Measurements from ENCODE around the gene ERGIC1.
"Not testable (repeated sequence)": the region's sequence is repeated elsewhere in the genome, so short reads cannot be mapped to it uniquely, and the experiment has no call there.

Gene ERGIC1

DNA sequence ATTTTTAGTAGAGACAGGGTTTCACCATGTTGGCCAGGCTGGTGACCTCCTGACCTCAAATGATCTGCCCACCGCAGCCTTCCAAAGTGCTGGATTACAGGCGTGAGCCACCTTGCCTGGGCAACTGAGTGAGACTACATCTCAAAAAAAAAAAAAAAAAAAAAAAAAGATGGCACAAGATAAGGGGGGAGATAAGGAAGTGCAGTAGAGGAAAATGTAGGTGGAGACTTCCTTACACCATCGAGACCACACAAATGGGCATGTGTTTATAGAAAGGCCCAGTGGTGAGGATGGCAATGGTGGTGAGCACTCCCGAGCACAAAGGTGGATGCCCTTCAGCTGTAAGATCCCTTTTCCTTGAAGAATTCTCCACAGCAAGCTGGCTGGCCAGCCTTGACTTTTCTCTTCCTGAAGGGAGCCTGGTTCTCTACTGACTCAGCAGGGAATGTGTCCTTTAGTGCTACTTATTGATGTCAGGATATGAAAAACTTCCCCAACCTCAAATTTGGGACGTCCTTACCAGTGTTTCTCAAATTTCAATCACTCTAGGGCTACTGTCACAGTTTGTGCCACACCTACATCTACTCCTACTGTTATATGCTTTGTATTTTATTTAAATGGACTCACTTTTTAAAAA lies 28.2 kb downstream of the ERGIC1 start:
- DNase-seq (ENCODE audit: low read depth in 2 of 2, low spot score in 1 of 2), result no peak

DNA sequence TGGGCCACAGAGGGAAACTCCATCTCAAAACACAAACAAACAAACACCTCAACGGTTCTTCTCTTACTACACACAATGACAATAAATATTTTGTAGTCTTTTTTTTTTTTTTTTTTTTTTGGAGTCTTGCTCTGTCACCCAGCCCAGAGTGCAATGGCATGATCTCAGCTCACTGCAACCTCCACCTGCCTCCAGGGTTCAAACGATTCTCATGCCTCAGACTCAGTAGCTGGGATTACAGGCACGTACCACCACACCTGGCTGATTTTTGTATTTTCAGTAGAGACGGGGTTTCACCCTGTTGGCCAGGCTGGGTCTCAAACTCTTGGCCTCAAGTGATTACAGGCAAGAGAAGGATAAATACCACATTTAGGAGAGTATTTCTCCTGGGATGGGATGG lies 30.1 kb downstream of the ERGIC1 start:
- not testable (repeated sequence) for DNase-seq (ENCODE audit: low read depth in 2 of 2, low spot score in 1 of 2)

DNA sequence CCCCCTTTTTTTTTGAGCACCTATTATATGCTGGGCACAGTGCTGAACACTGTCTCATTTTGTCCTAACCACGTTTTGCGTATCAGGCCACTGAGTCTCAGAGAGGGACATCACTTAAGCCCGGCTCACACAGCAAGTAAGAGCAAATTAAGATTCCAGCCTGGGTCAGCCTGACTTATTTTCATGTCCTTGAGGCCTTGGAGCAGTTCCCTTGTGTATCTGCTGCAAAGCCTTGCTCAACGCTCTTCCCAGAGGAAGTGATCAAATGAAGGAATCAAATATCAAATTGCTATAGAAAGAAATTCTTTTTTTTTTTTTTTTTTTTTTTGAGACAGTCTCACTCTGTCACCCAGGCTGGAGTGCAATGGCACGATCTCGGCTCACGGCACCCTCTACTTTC lies 30.7 kb downstream of the ERGIC1 start:
- DNase-seq (ENCODE audit: low read depth in 2 of 2, low spot score in 1 of 2), result no peak

DNA sequence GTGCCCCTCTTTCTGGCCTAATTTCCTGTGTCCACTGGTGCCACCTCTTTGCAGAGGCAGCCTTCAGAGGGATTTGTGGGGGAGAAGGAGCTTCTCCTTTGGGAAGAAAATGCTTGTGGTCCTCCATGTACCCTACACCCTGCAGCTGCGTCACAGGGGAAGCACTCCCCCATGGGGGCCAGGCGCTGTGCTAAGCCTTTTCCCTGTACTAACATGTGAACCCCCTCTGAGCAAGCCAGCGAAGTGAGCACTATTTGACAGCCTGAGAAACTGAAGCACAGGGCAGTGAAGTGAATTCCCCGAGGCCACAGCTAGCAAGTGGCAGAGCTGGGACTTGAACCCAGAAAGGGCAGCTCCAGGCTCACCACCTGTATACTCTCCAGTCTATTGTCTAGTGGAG lies 32.3 kb downstream of the ERGIC1 start:
- no peak for DNase-seq (ENCODE audit: low read depth in 2 of 2, low spot score in 1 of 2)

DNA sequence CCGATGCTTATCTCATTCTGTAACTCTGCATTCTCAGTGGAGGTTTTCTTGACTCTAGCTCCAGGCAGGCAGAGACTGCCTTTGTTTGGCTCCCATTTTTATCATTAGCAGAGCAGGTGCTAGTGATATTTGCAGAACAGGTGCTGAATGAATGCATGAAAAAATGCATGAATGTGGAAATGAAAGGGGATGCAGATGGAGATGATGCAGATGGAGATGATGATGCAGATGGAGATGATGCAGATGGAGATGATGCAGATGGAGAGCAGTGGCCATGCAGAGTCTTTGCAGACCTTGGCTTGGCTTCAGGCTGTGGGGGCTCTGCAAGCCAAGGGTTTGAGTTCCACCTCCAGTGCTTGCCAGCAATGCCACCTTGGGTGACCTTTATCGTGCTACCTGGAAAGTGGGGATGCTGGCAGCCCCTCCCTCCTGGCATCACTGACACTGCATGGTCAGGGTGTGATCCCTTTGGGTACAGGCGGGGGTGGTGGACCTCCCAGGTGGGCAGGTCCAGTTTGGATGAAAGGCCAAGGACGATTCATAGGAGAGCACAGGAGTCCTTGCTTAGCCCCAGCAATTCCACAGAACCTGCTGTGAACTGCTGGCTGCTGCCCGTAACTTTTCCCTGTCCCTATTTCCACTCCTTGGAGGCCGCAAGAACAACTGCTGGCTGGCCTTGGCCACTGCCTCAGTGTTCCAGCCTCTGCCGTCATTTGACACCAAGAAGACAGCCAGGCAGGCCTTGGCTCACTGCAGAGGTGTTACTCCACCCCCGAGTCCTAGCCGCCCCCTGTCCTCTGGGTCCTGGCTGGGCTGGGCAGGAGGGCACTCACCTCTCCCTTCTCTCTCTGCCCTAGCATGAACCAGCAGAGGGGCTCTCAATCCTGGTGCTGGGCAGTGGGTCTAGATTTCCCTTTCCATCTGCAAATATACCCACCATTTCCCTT lies 33.0 kb downstream of the ERGIC1 start:
- no peak for DNase-seq (ENCODE audit: low read depth in 2 of 2, low spot score in 1 of 2)

DNA sequence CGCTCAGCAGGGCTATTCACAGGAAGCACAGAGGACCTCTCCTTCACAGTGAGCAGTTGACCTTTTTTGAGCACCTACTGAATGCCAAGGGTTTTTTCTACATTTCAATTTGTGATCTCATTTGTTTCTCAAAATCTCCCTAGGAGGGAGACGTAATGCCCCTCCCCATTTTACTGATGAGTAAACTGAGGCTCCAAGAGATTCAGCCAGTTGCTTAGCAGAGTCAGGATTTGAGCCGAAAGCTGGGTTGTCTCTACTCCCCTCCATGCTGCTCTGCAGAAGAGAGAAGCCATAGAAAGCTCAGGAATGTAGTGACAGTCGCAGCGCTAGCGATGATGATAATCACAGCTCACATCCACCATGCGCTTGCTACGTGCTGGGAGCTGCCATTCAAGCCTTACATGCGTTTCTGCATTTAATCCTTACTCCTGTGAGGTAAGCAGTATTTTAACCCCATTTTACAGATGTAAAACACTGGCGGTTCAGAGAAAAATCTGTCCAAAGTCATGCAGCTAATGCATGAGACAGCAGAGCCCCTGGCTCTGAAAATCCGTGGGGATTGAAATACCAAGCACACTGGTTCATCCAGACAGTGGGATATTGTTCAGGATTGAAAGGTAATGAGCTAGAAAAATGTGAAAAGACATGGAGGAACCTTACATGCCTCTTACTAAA lies 33.8 kb downstream of the ERGIC1 start:
- no peak for DNase-seq (ENCODE audit: low read depth in 2 of 2, low spot score in 1 of 2)

- no peak for DNase-seq (ENCODE audit: low read depth in 2 of 2, low spot score in 1 of 2)
Measured at GRCh38 chr5:172868436-172868923, 34.4 kb downstream of the ERGIC1 start.

DNA sequence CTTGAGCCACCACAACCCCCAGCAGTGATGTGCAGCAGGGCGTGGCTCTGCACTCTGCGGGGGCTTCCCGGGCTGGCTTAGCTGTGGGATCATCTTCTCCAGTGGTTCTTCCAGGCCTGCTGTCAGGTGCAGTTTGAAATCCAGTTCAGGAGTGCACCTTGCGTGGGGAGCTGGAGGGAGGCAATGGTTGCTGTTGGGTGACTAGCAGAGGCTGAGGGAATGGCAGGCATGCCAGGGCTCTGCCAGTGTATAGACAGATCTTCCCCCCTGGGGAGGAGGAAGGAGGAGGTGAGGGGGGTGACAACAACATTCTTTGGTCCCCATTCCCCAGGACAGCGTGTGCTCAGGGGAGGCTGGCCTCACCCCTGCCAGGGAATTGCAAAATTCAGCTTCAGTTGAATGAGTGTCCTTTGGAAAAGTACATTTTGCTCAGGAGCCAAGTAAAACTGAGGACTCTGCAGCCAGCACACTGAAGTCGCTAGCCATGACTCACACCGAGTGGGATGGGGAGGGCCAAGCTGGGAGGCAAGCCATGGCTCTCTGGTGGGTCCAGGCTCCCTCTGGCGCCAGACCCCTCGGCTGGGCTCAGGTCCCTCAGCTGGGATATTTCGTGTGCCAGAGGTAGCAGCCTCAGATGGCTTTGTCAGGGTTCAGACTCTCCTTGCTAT lies 35.0 kb downstream of the ERGIC1 start:
- no peak for DNase-seq (ENCODE audit: low read depth in 2 of 2, low spot score in 1 of 2)

DNA sequence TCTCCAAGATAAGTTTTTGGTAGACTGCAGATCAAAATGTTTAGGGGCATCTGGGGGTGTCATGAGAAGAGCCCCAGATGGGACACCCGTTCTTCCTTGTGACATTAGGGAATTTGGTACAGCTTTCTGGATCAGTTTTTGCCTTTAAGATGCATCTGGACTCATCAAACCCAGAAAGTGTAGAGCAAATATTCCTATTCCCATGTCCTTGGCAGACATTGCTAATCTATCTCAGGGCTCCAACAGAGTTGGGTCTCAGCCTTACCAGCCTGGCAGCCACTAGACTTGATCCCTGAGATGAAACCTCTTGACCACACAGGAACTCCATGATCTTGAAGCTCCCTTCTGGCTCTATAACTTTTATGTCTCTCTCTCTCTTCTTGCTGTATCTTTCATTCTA lies 35.6 kb downstream of the ERGIC1 start:
- DNase-seq (ENCODE audit: low read depth in 2 of 2, low spot score in 1 of 2), result no peak

GRCh38 chr5:172870291-172870714 lies 36.3 kb downstream of the ERGIC1 start:
- no peak for DNase-seq (ENCODE audit: low read depth in 2 of 2, low spot score in 1 of 2)

- no peak for DNase-seq (ENCODE audit: low read depth in 2 of 2, low spot score in 1 of 2)
Measured at GRCh38 chr5:172870715-172871461, 36.8 kb downstream of the ERGIC1 start.

DNA sequence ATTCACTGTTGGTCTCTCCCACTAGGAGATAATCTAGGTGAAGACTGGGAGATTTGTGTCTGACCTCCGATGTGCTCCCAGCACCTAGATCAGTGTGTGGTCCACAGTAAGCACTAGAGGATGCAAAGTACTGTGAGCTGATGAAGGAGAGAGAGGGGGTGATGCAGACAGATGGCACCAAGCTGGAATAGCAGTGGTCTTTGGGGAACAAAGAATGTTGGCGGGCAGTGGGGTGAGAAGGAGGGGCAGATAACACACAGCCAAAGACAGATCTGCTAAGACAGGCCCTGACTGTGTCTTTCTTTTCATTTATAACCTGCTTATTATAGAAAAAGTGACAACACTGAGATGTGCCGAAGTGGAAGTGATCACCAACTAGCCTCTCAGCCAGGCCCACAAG lies 37.5 kb downstream of the ERGIC1 start:
- DNase-seq (ENCODE audit: low read depth in 2 of 2, low spot score in 1 of 2), result no peak

- DNase-seq (ENCODE audit: low read depth in 2 of 2, low spot score in 1 of 2), result no peak
Measured at GRCh38 chr5:172871982-172872381, 37.9 kb downstream of the ERGIC1 start.

DNA sequence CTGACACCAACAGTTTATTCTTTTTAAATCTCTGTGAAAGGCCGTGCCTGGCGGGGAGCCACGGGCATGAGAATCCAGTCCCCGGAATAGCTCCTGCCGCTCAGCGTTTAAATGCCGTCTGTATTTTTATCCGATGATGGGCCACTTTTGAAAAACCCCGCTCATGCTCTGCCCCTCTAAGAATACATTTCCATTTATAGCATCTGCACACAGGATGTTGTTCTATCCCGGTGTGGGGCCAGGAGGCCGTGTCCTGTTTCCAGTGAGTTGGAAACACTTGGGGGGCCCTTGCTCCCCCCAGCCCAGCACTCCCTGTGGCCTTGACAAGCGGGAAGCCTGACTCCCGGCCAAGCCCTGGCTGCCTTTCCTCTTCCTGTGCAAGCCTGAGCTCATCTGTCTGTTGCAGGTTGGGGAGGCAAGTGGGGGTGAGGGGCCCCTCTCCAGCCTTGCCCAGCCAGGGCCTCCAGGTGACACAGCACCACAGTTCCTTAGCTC lies 39.0 kb downstream of the ERGIC1 start:
- no peak for DNase-seq (ENCODE audit: low read depth in 2 of 2, low spot score in 1 of 2)

DNA sequence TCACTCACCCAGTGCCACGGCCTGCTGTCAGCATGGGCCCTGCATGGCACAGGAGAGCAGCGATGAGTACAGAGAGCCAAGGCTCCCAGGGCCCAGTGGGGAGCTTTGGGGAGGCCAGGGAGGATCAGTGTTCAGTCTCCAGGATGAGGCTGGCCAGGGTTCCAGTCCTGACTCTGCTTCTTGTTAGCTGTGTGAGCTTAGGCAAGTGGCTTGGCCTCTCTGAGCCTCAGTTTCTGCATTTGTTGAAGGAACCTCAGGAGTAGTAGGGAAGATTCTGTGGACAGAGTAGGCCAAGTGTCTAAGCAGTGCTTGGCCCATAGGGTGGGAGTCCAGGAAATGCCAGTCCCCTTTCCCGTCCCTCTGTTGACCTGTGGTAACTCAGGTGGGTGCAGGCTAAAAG lies 39.5 kb downstream of the ERGIC1 start:
- DNase-seq (ENCODE audit: low read depth in 2 of 2, low spot score in 1 of 2), result no peak

DNA sequence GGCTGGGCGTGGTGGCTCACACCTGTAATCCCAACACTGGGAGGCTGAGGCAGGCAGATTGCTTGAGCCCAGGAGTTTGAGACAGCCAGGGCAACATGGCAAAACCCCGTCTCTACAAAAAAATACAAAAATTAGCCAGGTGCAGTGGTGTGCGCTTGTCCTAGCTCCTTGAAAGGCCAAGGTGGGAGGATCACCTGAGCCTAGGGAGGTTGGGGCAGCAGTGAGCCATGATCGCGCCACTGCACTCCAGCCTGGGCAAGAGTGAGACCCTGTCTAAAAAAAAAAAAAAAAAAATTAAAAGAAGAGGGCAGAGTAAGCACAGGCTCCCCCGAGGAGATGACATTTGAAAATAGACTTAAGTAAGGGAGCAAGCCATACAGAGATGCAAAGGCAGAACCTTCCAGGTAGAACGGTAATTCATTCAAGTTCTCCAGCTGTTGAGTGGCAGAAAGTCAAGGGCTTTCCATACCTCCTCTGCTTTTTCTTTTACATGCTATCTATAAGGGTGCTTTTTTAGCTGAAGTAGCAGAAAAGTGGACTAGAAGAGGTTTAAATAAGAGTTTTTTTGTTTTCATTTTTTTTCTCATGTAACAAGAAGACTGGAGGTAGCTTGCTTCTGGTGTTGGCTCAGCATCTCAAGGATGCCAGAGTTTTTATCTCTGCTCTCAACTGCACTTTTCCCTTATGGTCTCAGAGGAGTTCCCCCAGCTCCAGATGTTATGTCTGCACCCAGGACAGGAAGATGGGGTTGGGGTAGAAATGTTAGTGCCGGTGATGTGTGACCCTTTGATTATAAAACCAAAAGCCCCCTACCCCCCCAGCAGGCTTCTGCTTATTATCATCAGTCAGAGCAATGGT lies 40.8 kb downstream of the ERGIC1 start:
- DNase-seq (ENCODE audit: low read depth in 2 of 2, low spot score in 1 of 2), result no peak

GRCh38 chr5:172875505-172876279 lies 41.6 kb downstream of the ERGIC1 start:
- no peak for DNase-seq (ENCODE audit: low read depth in 2 of 2, low spot score in 1 of 2)

- DNase-seq (ENCODE audit: low read depth in 2 of 2, low spot score in 1 of 2), result no peak
Measured at GRCh38 chr5:172876578-172876977, 42.5 kb downstream of the ERGIC1 start.

Data from stimulated activated CD8-positive, alpha-beta memory T cell treated with anti-CD3 and anti-CD28 coated beads, Interleukin-4, amount 100 ng/mL, for 1 hour (primary cell).